HEK293 (cell line): ENCODE results near the gene TNPO3.

Source experiments
- CTCF ChIA-PET: fragments of 350-600 bp; formaldehyde crosslinking; extraction: SDS; loops from one replicate; lab custom pipeline; 2021; ENCODE audit warnings: antibody characterized with exemption; lab: Yijun Ruan, JAX
- POLR2A ChIA-PET: fragments of 300-600 bp; formaldehyde crosslinking; extraction: SDS; loops from one replicate; lab custom pipeline; 2020; ENCODE audit warnings: antibody characterized with exemption, inconsistent platforms; lab: Yijun Ruan, JAX
- H3K27ac ChIP-seq: fragments of 200-500 bp; sonication (Bioruptor generic); 2 replicates; pipeline ENCODE4 v1.5.1; 2014; ENCODE audit warnings: low read depth, low read length, control low read depth, inconsistent platforms; ENCODE audit errors: extremely low read depth
- H3K36me3 ChIP-seq, 2 experiments: fragments of 200-500 bp in 1 of 2; sonication (Bioruptor generic) in 1 of 2; 1 replicate in 1 of 2; 2 replicates in 1 of 2; pipeline ENCODE4 v1.5.1; 2014 to 2017; ENCODE audit warnings: inconsistent platforms in 2 of 2, low read length in 2 of 2; ENCODE audit not compliant: control insufficient read depth in 2 of 2, insufficient read depth in 1 of 2
- H3K4me1 ChIP-seq: fragments of 200-500 bp; sonication (Bioruptor generic); 2 replicates; pipeline ENCODE4 v1.5.1; 2014; ENCODE audit warnings: mild to moderate bottlenecking, low read length, inconsistent platforms; ENCODE audit not compliant: control insufficient read depth, insufficient read depth
- H3K4me3 ChIP-seq: 2 replicates; pipeline ENCODE4 v1.5.1; 2011; ENCODE audit warnings: low read depth, mild to moderate bottlenecking, control low read depth, low read length, moderate library complexity
- H3K9me3 ChIP-seq: fragments of 200-500 bp; sonication (Bioruptor generic); 2 replicates; pipeline ENCODE4 v1.5.1; 2014; ENCODE audit warnings: low read depth, low read length, inconsistent platforms; ENCODE audit not compliant: control insufficient read depth, insufficient read depth
- FEZF1 ChIP-seq: fragments of 450-650 bp; formaldehyde crosslinking; IDR thresholded peaks from 2 replicates; pipeline ENCODE4 v1.5.1; 2016; ENCODE audit warnings: missing biosample characterization, missing genetic modification characterization
- HIC1 ChIP-seq: fragments of 450-650 bp; formaldehyde crosslinking; IDR thresholded peaks from 2 replicates; pipeline ENCODE4 v1.5.1; 2016; ENCODE audit warnings: missing biosample characterization, missing genetic modification characterization
- KLF10 ChIP-seq: fragments of 450-650 bp; IDR thresholded peaks from 2 replicates; pipeline ENCODE4 v1.5.1; 2018; ENCODE audit warnings: missing biosample characterization, mild to moderate bottlenecking, missing genetic modification characterization
- KLF7 ChIP-seq: fragments of 450-650 bp; formaldehyde crosslinking; IDR thresholded peaks from 2 replicates; pipeline ENCODE4 v1.5.1; 2016; ENCODE audit warnings: missing biosample characterization, missing genetic modification characterization, borderline replicate concordance
- SCRT2 ChIP-seq: fragments of 450-650 bp; formaldehyde crosslinking; IDR thresholded peaks from 2 replicates; pipeline ENCODE4 v1.5.1; 2016; ENCODE audit warnings: missing biosample characterization, missing genetic modification characterization
- ZBTB7A ChIP-seq: fragments of 450-650 bp; formaldehyde crosslinking; IDR thresholded peaks from 2 replicates; pipeline ENCODE4 v1.5.1; 2016; ENCODE audit warnings: low read depth, missing biosample characterization, missing genetic modification characterization
- ZBTB8A ChIP-seq: fragments of 450-650 bp; formaldehyde crosslinking; IDR thresholded peaks from 2 replicates; pipeline ENCODE4 v1.5.1; 2016; ENCODE audit warnings: missing biosample characterization, missing genetic modification characterization
- ZNF10 ChIP-seq: fragments of 450-650 bp; formaldehyde crosslinking; IDR thresholded peaks from 2 replicates; pipeline ENCODE4 v1.5.1; 2017; ENCODE audit warnings: missing biosample characterization, missing genetic modification characterization
- ZNF138 ChIP-seq: fragments of 450-650 bp; formaldehyde crosslinking; IDR thresholded peaks from 2 replicates; pipeline ENCODE4 v1.5.1; 2016; ENCODE audit warnings: missing biosample characterization, missing genetic modification characterization, borderline replicate concordance
- ZNF140 ChIP-seq: fragments of 450-650 bp; formaldehyde crosslinking; IDR thresholded peaks from 2 replicates; pipeline ENCODE4 v1.5.1; 2016; ENCODE audit warnings: missing biosample characterization, missing genetic modification characterization
- ZNF148 ChIP-seq: fragments of 450-650 bp; formaldehyde crosslinking; IDR thresholded peaks from 2 replicates; pipeline ENCODE4 v1.5.0; 2017; ENCODE audit warnings: missing biosample characterization, missing genetic modification characterization, borderline replicate concordance
- ZNF19 ChIP-seq: fragments of 450-650 bp; formaldehyde crosslinking; IDR thresholded peaks from 2 replicates; pipeline ENCODE4; 2016; ENCODE audit warnings: missing biosample characterization, missing genetic modification characterization, low read depth
- ZNF248 ChIP-seq: fragments of 450-650 bp; formaldehyde crosslinking; IDR thresholded peaks from 2 replicates; pipeline ENCODE4 v1.5.1; 2017; ENCODE audit warnings: missing biosample characterization, missing genetic modification characterization
- ZNF324 ChIP-seq: fragments of 450-650 bp; formaldehyde crosslinking; IDR thresholded peaks from 2 replicates; pipeline ENCODE4 v1.5.1; 2016; ENCODE audit warnings: missing biosample characterization, missing genetic modification characterization
- ZNF354C ChIP-seq: fragments of 450-650 bp; formaldehyde crosslinking; IDR thresholded peaks from 2 replicates; pipeline ENCODE4 v1.5.1; 2016; ENCODE audit warnings: missing biosample characterization, missing genetic modification characterization, low read depth, borderline replicate concordance
- ZNF426 ChIP-seq: fragments of 450-650 bp; formaldehyde crosslinking; IDR thresholded peaks from 2 replicates; pipeline ENCODE4 v1.5.1; 2017; ENCODE audit warnings: missing biosample characterization, missing genetic modification characterization, mild to moderate bottlenecking, inconsistent platforms, moderate library complexity
- ZNF48 ChIP-seq: fragments of 450-650 bp; formaldehyde crosslinking; IDR thresholded peaks from 2 replicates; pipeline ENCODE4 v1.5.1; 2016; ENCODE audit warnings: missing biosample characterization, missing genetic modification characterization
- ZNF571 ChIP-seq: fragments of 450-650 bp; formaldehyde crosslinking; IDR thresholded peaks from 2 replicates; pipeline ENCODE4 v1.5.0; 2017; ENCODE audit warnings: missing biosample characterization, missing genetic modification characterization
- ZNF670 ChIP-seq: fragments of 450-650 bp; formaldehyde crosslinking; IDR thresholded peaks from 2 replicates; pipeline ENCODE4 v1.5.1; 2016; ENCODE audit warnings: missing biosample characterization, missing genetic modification characterization, low read depth
- ZNF677 ChIP-seq: fragments of 450-650 bp; IDR thresholded peaks from 2 replicates; pipeline ENCODE4 v1.5.0; 2018; ENCODE audit warnings: missing biosample characterization, mild to moderate bottlenecking, missing genetic modification characterization, moderate library complexity
- ZNF776 ChIP-seq: fragments of 450-650 bp; formaldehyde crosslinking; IDR thresholded peaks from 2 replicates; pipeline ENCODE4 v1.5.0; 2017; ENCODE audit warnings: missing biosample characterization, missing genetic modification characterization, borderline replicate concordance
- TF ChIP-seq, protein P1 (sequence below): fragments of 450-650 bp; formaldehyde crosslinking; IDR thresholded peaks from 2 replicates; pipeline ENCODE4 v1.5.1; 2016; ENCODE audit warnings: missing biosample characterization, missing genetic modification characterization

Gene TNPO3

DNA sequence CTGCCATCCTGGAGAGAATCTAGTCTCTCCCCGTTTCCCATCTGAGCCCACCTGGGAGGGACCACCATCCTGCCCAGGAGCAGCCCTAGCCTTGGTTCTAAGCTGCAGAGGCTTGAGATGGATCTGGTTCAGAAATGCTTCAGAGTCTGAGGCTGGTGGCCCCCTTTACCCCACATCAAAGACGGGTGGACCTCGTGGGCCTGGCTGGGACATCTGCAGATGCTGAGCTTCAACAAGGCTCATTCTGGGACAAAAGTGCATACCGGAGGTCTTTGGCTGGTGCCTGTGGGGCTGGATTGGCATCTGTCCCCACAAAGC, 122.1 kb downstream of the TNPO3 start:
- no peak for TF ChIP-seq ZNF48
- no peak for TF ChIP-seq ZNF138 (tag by site-specific recombination)
- TF ChIP-seq ZNF140 (tag by site-specific recombination) = no peak
- ChIA-PET CTCF (interaction anchor here (1.2 to 1.5 kb wide), 2 partner anchors 34 to 159 kb away, joined by 4 read pairs; no protein-coding TSS in a partner anchor), POLR2A (no interaction called here)
- Histone ChIP-seq H3K4me3 (no peak overlapping the region), H3K36me3 (no peaks in the 10 kb centered on the region), H3K4me1 (no peaks in the 10 kb centered on the region), H3K27ac (no peak overlapping the region), H3K9me3 (no peaks in the 10 kb centered on the region)

- Histone ChIP-seq H3K27ac (no peak overlapping the region), H3K4me3 (no peak overlapping the region), H3K4me1 (no peaks in the 10 kb centered on the region), H3K36me3 (no peaks in the 10 kb centered on the region), H3K9me3 (no peaks in the 10 kb centered on the region)
- no peak for TF ChIP-seq ZNF148 (tag by site-specific recombination)
- TF ChIP-seq ZNF776 (tag by site-specific recombination) = no peak
- TF ChIP-seq SCRT2 = no peak
- TF ChIP-seq ZNF10 = no peak
- no peak for TF ChIP-seq ZNF426 (tag by site-specific recombination)
- no peak for TF ChIP-seq ZBTB7A (tag by site-specific recombination)
- no peak for TF ChIP-seq ZBTB8A (tag by site-specific recombination)
- TF ChIP-seq KLF7 (tag by site-specific recombination) = no peak
- TF ChIP-seq HIC1 (tag by site-specific recombination) = no peak
- no peak for TF ChIP-seq ZNF571 (tag by site-specific recombination)
- TF ChIP-seq ZNF670 = no peak
- TF ChIP-seq KLF10 (tag by site-specific recombination) = no peak
- TF ChIP-seq ZNF19 (tag by site-specific recombination) = no peak
- ChIA-PET POLR2A (no interaction called here), CTCF (interaction anchor here (1.2 to 1.5 kb wide), 2 partner anchors 34 to 159 kb away, joined by 4 read pairs; no protein-coding TSS in a partner anchor)
Measured at GRCh38 chr7:128931965-128932861, 122.7 kb downstream of the TNPO3 start.

DNA sequence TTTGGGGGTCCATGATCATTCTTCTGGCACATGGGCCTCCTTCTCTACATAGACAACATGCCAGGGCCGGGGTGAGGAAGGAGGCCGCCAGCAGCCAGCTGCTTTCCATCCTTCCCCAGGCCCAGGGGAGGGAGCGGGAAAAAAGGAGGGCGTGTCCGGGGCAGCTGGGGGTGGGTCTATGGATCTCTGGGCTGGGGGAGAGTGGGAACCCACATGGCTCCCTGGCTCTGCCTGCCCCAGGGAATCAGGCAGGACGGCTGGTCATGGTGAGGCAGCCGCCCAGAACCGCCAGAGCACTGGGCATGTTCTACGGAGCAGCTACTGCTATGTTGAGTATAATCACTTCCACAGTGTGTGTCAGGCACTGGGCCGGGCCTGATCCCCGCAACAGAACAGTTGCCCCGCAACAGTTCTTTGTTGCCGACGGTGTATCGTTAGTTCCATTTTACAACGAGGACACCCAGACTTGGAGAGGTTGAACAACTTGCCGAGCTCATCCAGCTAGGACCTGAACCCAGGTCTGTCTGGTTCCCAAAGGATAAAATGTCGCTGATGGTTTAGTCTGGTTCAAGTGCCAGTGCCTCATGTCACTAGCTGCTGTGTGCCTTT, 123.6 kb downstream of the TNPO3 start:
- Histone ChIP-seq H3K4me1 (no peaks in the 10 kb centered on the region), H3K36me3 (no peaks in the 10 kb centered on the region)
- TF ChIP-seq ZNF677 (tag by site-specific recombination) (no peak), FEZF1 (tag by site-specific recombination) (no peak), ZNF354C (tag by site-specific recombination) (no peak), ZNF248 (tag by site-specific recombination) (no peak), ZNF776 (tag by site-specific recombination) (no peak), ZNF324 (tag by site-specific recombination) (no peak)
- TF ChIP-seq, protein P1, sequence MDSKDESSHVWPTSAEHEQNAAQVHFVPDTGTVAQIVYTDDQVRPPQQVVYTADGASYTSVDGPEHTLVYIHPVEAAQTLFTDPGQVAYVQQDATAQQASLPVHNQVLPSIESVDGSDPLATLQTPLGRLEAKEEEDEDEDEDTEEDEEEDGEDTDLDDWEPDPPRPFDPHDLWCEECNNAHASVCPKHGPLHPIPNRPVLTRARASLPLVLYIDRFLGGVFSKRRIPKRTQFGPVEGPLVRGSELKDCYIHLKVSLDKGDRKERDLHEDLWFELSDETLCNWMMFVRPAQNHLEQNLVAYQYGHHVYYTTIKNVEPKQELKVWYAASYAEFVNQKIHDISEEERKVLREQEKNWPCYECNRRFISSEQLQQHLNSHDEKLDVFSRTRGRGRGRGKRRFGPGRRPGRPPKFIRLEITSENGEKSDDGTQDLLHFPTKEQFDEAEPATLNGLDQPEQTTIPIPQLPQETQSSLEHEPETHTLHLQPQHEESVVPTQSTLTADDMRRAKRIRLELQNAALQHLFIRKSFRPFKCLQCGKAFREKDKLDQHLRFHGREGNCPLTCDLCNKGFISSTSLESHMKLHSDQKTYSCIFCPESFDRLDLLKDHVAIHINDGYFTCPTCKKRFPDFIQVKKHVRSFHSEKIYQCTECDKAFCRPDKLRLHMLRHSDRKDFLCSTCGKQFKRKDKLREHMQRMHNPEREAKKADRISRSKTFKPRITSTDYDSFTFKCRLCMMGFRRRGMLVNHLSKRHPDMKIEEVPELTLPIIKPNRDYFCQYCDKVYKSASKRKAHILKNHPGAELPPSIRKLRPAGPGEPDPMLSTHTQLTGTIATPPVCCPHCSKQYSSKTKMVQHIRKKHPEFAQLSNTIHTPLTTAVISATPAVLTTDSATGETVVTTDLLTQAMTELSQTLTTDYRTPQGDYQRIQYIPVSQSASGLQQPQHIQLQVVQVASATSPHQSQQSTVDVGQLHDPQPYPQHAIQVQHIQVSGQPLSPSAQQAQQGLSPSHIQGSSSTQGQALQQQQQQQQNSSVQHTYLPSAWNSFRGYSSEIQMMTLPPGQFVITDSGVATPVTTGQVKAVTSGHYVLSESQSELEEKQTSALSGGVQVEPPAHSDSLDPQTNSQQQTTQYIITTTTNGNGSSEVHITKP (tag by site-specific recombination) = no peak
- TF ChIP-seq, all 188 proteins: peak for 0
- H3K4me3 ChIP-seq = no peak overlapping the region
- no peaks in the 10 kb centered on the region for H3K9me3 ChIP-seq
- CTCF ChIA-PET = interaction anchor here (1.5 kb wide), 1 partner anchor 160 kb away, joined by 4 read pairs; no protein-coding TSS in a partner anchor
- POLR2A ChIA-PET = no interaction called here
- H3K27ac ChIP-seq = no peak overlapping the region
